NCI-H2107 treated with DMSO at 0.1 percent for 48 hours (cell line): ENCODE measurements around the gene XKRX.

Source experiments
- DNase-seq: peaks from one replicate; lab custom pipeline; 2025; ENCODE audit not compliant: unreplicated experiment; lab: John Stamatoyannopoulos, UW

XKRX gene

GRCh38 chrX:100895365-100896075 lies 33.2 kb downstream of the XKRX start:
- peak; percentile 33 for DNase-seq

- DNase-seq = no peak
Observed at GRCh38 chrX:100883654-100884053, 45.1 kb downstream of the XKRX start.

- no peak for DNase-seq
Observed at GRCh38 chrX:100880368-100880767, 48.3 kb downstream of the XKRX start.

- DNase-seq = no peak
Observed at GRCh38 chrX:100874325-100874724, 54.4 kb downstream of the XKRX start, which contains the start of gene NOX1. NOX1 (minus strand) TSS chrX:100874359; CDS start chrX:100874139, 220 bp downstream.

GRCh38 chrX:100871594-100872560 lies 56.8 kb downstream of the XKRX start:
- DNase-seq = no peak

GRCh38 chrX:100870527-100870926 lies 58.2 kb downstream of the XKRX start:
- no peak for DNase-seq

GRCh38 chrX:100868273-100868672 lies 60.4 kb downstream of the XKRX start:
- DNase-seq = no peak

GRCh38 chrX:100864657-100865391 lies 63.9 kb downstream of the XKRX start:
- DNase-seq = no peak
